HEK293 (cell line): Measurements from ENCODE around the gene FBXL13.

ENCODE experiments used
- CTCF ChIA-PET: fragments of 350-600 bp; formaldehyde crosslinking; extraction: SDS; loops from one replicate; lab custom pipeline; 2021; ENCODE audit warnings: antibody characterized with exemption; lab: Yijun Ruan, JAX
- POLR2A ChIA-PET: fragments of 300-600 bp; formaldehyde crosslinking; extraction: SDS; loops from one replicate; lab custom pipeline; 2020; ENCODE audit warnings: antibody characterized with exemption, inconsistent platforms; lab: Yijun Ruan, JAX
- H3K27ac ChIP-seq: fragments of 200-500 bp; sonication (Bioruptor generic); 2 replicates; pipeline ENCODE4 v1.5.1; 2014; ENCODE audit warnings: low read depth, low read length, control low read depth, inconsistent platforms; ENCODE audit errors: extremely low read depth
- H3K36me3 ChIP-seq, 2 experiments: fragments of 200-500 bp in 1 of 2; sonication (Bioruptor generic) in 1 of 2; 1 replicate in 1 of 2; 2 replicates in 1 of 2; pipeline ENCODE4 v1.5.1; 2014 to 2017; ENCODE audit warnings: inconsistent platforms in 2 of 2, low read length in 2 of 2; ENCODE audit not compliant: control insufficient read depth in 2 of 2, insufficient read depth in 1 of 2
- H3K4me1 ChIP-seq: fragments of 200-500 bp; sonication (Bioruptor generic); 2 replicates; pipeline ENCODE4 v1.5.1; 2014; ENCODE audit warnings: mild to moderate bottlenecking, low read length, inconsistent platforms; ENCODE audit not compliant: control insufficient read depth, insufficient read depth
- H3K4me3 ChIP-seq: 2 replicates; pipeline ENCODE4 v1.5.1; 2011; ENCODE audit warnings: low read depth, mild to moderate bottlenecking, control low read depth, low read length, moderate library complexity
- H3K9me3 ChIP-seq: fragments of 200-500 bp; sonication (Bioruptor generic); 2 replicates; pipeline ENCODE4 v1.5.1; 2014; ENCODE audit warnings: low read depth, low read length, inconsistent platforms; ENCODE audit not compliant: control insufficient read depth, insufficient read depth
- BCL6B ChIP-seq: fragments of 450-650 bp; formaldehyde crosslinking; IDR thresholded peaks from 2 replicates; pipeline ENCODE4 v1.5.1; 2017; ENCODE audit warnings: missing biosample characterization, missing genetic modification characterization
- FEZF1 ChIP-seq: fragments of 450-650 bp; formaldehyde crosslinking; IDR thresholded peaks from 2 replicates; pipeline ENCODE4 v1.5.1; 2016; ENCODE audit warnings: missing biosample characterization, missing genetic modification characterization
- GLI4 ChIP-seq: fragments of 450-650 bp; formaldehyde crosslinking; IDR thresholded peaks from 2 replicates; pipeline ENCODE4 v1.5.1; 2016; ENCODE audit warnings: missing biosample characterization, missing genetic modification characterization
- HOXA7 ChIP-seq: sonication (generic); formaldehyde crosslinking; IDR thresholded peaks from 2 replicates; pipeline ENCODE4 v1.8.1; 2022; ENCODE audit warnings: missing genetic modification reagents, borderline replicate concordance
- HOXC10 ChIP-seq: sonication (generic); formaldehyde crosslinking; IDR thresholded peaks from 2 replicates; pipeline ENCODE4 v1.8.1; 2023; ENCODE audit warnings: mild to moderate bottlenecking, missing genetic modification reagents
- OSR2 ChIP-seq: fragments of 450-650 bp; formaldehyde crosslinking; IDR thresholded peaks from 2 replicates; pipeline ENCODE4 v1.5.1; 2016; ENCODE audit warnings: missing biosample characterization, missing genetic modification characterization
- WT1 ChIP-seq: fragments of 450-650 bp; formaldehyde crosslinking; IDR thresholded peaks from 2 replicates; pipeline ENCODE4 v1.5.1; 2016; ENCODE audit warnings: missing biosample characterization, missing genetic modification characterization
- YY1 ChIP-seq: fragments of 450-650 bp; formaldehyde crosslinking; IDR thresholded peaks from 2 replicates; pipeline ENCODE4 v1.5.1; 2018; ENCODE audit warnings: missing biosample characterization, missing genetic modification characterization
- ZEB2 ChIP-seq: fragments of 450-650 bp; formaldehyde crosslinking; IDR thresholded peaks from 2 replicates; pipeline ENCODE4 v1.5.1; 2016; ENCODE audit warnings: missing biosample characterization, missing genetic modification characterization
- ZNF112 ChIP-seq: fragments of 450-650 bp; formaldehyde crosslinking; IDR thresholded peaks from 2 replicates; pipeline ENCODE4 v1.5.0; 2017; ENCODE audit warnings: missing biosample characterization, missing genetic modification characterization
- ZNF121 ChIP-seq: fragments of 450-650 bp; formaldehyde crosslinking; IDR thresholded peaks from 2 replicates; pipeline ENCODE4 v1.5.1; 2016; ENCODE audit warnings: missing biosample characterization, missing genetic modification characterization
- ZNF138 ChIP-seq: fragments of 450-650 bp; formaldehyde crosslinking; IDR thresholded peaks from 2 replicates; pipeline ENCODE4 v1.5.1; 2016; ENCODE audit warnings: missing biosample characterization, missing genetic modification characterization, borderline replicate concordance
- ZNF169 ChIP-seq: fragments of 450-650 bp; formaldehyde crosslinking; IDR thresholded peaks from 2 replicates; pipeline ENCODE4 v1.5.1; 2016; ENCODE audit warnings: missing biosample characterization, missing genetic modification characterization
- ZNF2 ChIP-seq: fragments of 450-650 bp; formaldehyde crosslinking; IDR thresholded peaks from 2 replicates; pipeline ENCODE4 v1.5.1; 2016; ENCODE audit warnings: missing biosample characterization, missing genetic modification characterization
- ZNF354C ChIP-seq: fragments of 450-650 bp; formaldehyde crosslinking; IDR thresholded peaks from 2 replicates; pipeline ENCODE4 v1.5.1; 2016; ENCODE audit warnings: missing biosample characterization, missing genetic modification characterization, low read depth, borderline replicate concordance
- ZNF404 ChIP-seq: fragments of 450-650 bp; formaldehyde crosslinking; IDR thresholded peaks from 2 replicates; pipeline ENCODE4 v1.5.1; 2017; ENCODE audit warnings: missing biosample characterization, missing genetic modification characterization
- ZNF48 ChIP-seq: fragments of 450-650 bp; formaldehyde crosslinking; IDR thresholded peaks from 2 replicates; pipeline ENCODE4 v1.5.1; 2016; ENCODE audit warnings: missing biosample characterization, missing genetic modification characterization
- ZNF488 ChIP-seq: fragments of 450-650 bp; formaldehyde crosslinking; IDR thresholded peaks from 2 replicates; pipeline ENCODE4 v1.5.1; 2016; ENCODE audit warnings: missing biosample characterization, missing genetic modification characterization
- ZNF560 ChIP-seq: fragments of 450-650 bp; formaldehyde crosslinking; IDR thresholded peaks from 2 replicates; pipeline ENCODE4 v1.5.1; 2017; ENCODE audit warnings: missing biosample characterization, missing genetic modification characterization, borderline replicate concordance
- ZNF660 ChIP-seq: fragments of 450-650 bp; IDR thresholded peaks from 2 replicates; pipeline ENCODE4 v1.5.1; 2018; ENCODE audit warnings: missing biosample characterization, mild to moderate bottlenecking, missing genetic modification characterization
- ZNF76 ChIP-seq: fragments of 450-650 bp; formaldehyde crosslinking; IDR thresholded peaks from 2 replicates; pipeline ENCODE4; 2016; ENCODE audit warnings: low read depth, missing biosample characterization, missing genetic modification characterization, borderline replicate concordance
- ZNF837 ChIP-seq: fragments of 450-650 bp; formaldehyde crosslinking; IDR thresholded peaks from 2 replicates; pipeline ENCODE4 v1.5.1; 2016; ENCODE audit warnings: missing biosample characterization, missing genetic modification characterization
- TF ChIP-seq, protein P1 (sequence below): fragments of 450-650 bp; formaldehyde crosslinking; optimal IDR thresholded peaks from 2 replicates; pipeline ENCODE3; 2016; ENCODE audit warnings: missing biosample characterization, mild to moderate bottlenecking, missing genetic modification characterization

Gene FBXL13

DNA sequence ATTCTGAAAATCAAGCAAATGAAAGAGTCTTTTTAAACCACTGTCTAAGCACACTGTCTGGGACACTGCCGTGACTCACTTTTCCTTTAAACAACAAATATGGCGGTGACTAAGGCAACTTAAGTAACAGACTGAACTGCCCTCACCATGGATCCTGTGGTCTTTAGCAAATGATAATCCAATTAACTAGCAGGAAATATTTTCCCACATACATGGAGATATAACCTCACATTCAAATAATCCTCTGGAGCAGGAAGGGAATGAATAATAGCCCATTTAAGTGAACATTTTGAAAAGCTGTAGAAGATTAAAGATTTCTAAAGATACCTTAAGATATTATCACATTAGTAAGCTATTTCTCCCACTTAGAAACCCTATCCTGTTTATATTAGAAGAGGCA is 202.1 kb downstream of the FBXL13 start:
- CTCF ChIA-PET: interaction anchor here (1.3 kb wide), 1 partner anchor 14 kb away, joined by 4 read pairs; no protein-coding TSS in a partner anchor
- TF ChIP-seq ZNF837 (tag by site-specific recombination) (no peak), ZNF560 (no peak), WT1 (tag by site-specific recombination) (no peak), ZNF48 (no peak), ZNF76 (no peak), ZNF404 (tag by site-specific recombination) (no peak), ZNF169 (tag by site-specific recombination) (no peak), HOXC10 (CRISPR knock-in tag) (no peak), ZNF660 (tag by site-specific recombination) (no peak), YY1 (tag by site-specific recombination) (no peak), ZNF2 (no peak), ZNF121 (no peak), ZNF138 (tag by site-specific recombination) (no peak)
- TF ChIP-seq, protein P1, sequence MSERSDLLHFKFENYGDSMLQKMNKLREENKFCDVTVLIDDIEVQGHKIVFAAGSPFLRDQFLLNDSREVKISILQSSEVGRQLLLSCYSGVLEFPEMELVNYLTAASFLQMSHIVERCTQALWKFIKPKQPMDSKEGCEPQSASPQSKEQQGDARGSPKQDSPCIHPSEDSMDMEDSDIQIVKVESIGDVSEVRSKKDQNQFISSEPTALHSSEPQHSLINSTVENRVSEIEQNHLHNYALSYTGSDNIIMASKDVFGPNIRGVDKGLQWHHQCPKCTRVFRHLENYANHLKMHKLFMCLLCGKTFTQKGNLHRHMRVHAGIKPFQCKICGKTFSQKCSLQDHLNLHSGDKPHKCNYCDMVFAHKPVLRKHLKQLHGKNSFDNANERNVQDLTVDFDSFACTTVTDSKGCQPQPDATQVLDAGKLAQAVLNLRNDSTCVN: no peak
- POLR2A ChIA-PET: no interaction called here

DNA sequence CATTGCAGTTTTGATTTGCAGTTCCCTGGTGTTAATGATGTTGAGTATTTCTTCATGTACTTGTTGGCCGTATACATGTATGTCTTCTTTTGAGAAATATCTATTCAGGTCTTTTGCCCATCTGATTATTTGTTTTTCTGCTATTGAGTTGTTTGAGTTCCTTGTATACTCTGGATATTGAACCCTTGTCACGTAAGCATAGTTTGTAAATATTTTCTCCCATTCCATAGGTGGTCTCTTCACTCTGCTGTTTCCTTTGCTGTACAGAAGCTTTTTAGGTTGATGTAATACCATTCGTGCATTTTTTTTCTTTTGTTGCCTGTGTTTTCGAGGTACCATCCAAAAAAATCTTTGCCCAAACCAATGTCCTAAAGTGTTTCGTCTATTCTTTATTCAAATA is 205.4 kb downstream of the FBXL13 start:
- Histone ChIP-seq H3K4me3 (no peak overlapping the region), H3K27ac (no peak overlapping the region), H3K4me1 (no peaks in the 10 kb centered on the region), H3K36me3 (no peaks in the 10 kb centered on the region), H3K9me3 (no peaks in the 10 kb centered on the region)
- TF ChIP-seq BCL6B (tag by site-specific recombination): peak; percentile 42; the same call in 1 of the 2 replicates
- no peak for TF ChIP-seq OSR2 (tag by site-specific recombination)
- POLR2A ChIA-PET: no interaction called here
- CTCF ChIA-PET: no interaction called here

More for the DNA sequence above, 202.1 kb downstream of the FBXL13 start:
- Histone ChIP-seq H3K9me3 (no peaks in the 10 kb centered on the region), H3K4me3 (no peak overlapping the region), H3K4me1 (no peaks in the 10 kb centered on the region), H3K27ac (no peak overlapping the region), H3K36me3 (no peaks in the 10 kb centered on the region)

DNA sequence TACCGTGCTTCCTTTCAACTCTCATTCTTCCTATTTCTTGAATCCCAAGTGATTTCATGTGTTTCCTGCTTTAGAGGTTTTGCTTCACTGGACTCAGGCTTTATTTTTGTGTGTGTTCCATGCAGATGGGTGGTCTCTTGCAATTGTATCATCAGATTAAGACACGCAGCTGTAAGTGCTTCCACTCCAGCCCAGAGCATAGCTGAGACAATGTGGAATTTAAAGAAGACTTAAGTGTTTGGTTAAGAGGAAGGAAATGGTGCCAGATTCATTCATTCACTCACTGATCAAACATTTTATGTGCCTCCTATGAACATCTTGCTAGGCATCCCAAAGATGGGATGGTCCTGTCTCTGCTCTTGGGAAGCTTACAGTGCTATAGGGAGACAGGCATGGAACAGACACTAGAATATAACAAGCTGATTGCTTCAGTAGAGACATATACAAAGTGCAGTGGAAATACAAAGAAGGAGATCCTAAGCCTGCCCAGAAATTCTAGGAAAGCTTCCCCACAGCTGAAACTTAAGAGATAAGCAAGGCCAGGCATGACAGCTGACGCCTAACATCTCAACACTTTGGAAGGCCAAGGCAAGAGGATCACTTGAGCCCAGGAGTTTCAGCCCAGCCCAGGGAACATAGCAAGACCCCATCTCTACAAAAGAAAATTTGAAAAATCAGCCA is 207.9 kb downstream of the FBXL13 start:
- ChIA-PET POLR2A (no interaction called here), CTCF (interaction anchor here (0.8 kb wide), 1 partner anchor 185 kb away, joined by 3 read pairs; no protein-coding TSS in a partner anchor)
- TF ChIP-seq ZNF488 (tag by site-specific recombination): no peak
- no peak for TF ChIP-seq FEZF1
- TF ChIP-seq ZEB2 (tag by site-specific recombination): no peak
- no peak for TF ChIP-seq ZNF354C (tag by site-specific recombination)
- TF ChIP-seq HOXA7 (CRISPR knock-in tag): no peak
- TF ChIP-seq ZNF112 (tag by site-specific recombination): no peak
- no peak for TF ChIP-seq GLI4
- H3K36me3 ChIP-seq: no peaks in the 10 kb centered on the region
- no peak overlapping the region for H3K27ac ChIP-seq
- H3K9me3 ChIP-seq: no peaks in the 10 kb centered on the region
- H3K4me3 ChIP-seq: no peak overlapping the region
- H3K4me1 ChIP-seq: no peaks in the 10 kb centered on the region
